ENCODE data around the gene TSPAN8. TPM values are rescaled to one million over a fixed set of nuclear protein-coding genes. Genes with fewer than 3 reads are reported as not detected.

The TSPAN8 gene
- total RNA-seq, 2 donors from 2014 or later: 22.1 to 44.1 TPM

DNA sequence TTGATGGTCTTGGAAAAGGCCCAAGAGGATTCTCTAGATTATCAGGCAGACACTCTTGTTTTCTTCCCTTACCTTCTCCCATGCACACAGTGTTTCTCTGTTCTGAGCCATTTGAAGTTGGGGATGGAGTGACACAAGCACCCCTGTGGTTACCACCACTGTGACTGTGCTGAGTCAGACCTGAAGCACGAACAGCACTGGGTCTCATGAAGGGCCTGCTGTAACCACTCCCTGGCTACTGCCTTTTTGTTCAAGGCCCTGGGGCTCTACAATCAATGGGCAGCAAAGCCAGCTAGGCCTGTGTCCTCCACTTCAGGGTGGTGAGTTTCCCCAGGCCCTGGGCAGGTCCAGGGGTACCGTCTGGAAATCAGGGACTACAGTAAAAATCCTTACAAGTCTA, 65.5 kb downstream of the TSPAN8 start:
- Histone ChIP-seq H3K4me3 (no peak overlapping the region), H3K36me3 (replicated peaks in 1 of 2; ENCODE audit: insufficient read depth in 1 of 2, low read depth in 2 of 2) (no peaks in the 10 kb centered on the region), H3K27ac (no peak overlapping the region), H3K4me1 (no peaks in the 10 kb centered on the region), H3K27me3 (no peaks in the 10 kb centered on the region), H3K9me3 (peaks cover 0 to 7% (median 0%) of the 10 kb centered on the region in 3 donors)
- no peak for TF ChIP-seq POLR2A (IDR thresholded peaks at IDR 0.05)
- TF ChIP-seq, protein P1, sequence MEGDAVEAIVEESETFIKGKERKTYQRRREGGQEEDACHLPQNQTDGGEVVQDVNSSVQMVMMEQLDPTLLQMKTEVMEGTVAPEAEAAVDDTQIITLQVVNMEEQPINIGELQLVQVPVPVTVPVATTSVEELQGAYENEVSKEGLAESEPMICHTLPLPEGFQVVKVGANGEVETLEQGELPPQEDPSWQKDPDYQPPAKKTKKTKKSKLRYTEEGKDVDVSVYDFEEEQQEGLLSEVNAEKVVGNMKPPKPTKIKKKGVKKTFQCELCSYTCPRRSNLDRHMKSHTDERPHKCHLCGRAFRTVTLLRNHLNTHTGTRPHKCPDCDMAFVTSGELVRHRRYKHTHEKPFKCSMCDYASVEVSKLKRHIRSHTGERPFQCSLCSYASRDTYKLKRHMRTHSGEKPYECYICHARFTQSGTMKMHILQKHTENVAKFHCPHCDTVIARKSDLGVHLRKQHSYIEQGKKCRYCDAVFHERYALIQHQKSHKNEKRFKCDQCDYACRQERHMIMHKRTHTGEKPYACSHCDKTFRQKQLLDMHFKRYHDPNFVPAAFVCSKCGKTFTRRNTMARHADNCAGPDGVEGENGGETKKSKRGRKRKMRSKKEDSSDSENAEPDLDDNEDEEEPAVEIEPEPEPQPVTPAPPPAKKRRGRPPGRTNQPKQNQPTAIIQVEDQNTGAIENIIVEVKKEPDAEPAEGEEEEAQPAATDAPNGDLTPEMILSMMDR (IDR thresholded peaks at IDR 0.05): no peak
- ATAC-seq (no peak), DNase-seq (no peak)
- intact Hi-C loops (cut with DNase I): no loop called here
- WGBS, 2 donors: 43 to 45% methylated on average over 2 of the region's 2 CpGs

DNA sequence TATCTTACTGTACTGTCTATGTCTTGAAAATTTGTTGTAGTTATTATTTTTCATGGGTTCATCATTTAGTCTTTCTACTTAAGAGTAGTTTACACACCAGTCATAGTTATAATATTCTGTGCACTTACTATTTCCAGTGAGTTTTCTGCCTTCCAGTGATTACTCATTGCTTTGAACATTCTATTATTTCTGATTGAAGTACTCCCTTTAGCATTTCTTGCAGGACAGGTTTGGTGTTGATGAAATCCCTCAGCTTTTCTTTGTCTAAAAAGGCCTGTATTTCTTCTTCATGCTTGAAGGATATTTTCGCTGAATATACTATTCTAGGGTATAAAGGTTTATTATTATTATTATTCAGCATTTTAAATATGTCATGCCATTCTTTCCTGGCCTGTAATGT, 66.8 kb downstream of the TSPAN8 start:
- WGBS, 2 donors: 48 to 54% methylated on average over 1 of the region's 1 CpG
- ATAC-seq (no peak), DNase-seq (no peak)
- H3K4me3 ChIP-seq: no peak overlapping the region
- no peaks in the 10 kb centered on the region for H3K36me3 ChIP-seq (replicated peaks in 1 of 2; ENCODE audit: insufficient read depth in 1 of 2, low read depth in 2 of 2)
- TF ChIP-seq, protein P1 (IDR thresholded peaks at IDR 0.05): no peak
- TF ChIP-seq POLR2A (IDR thresholded peaks at IDR 0.05): no peak
- no peaks in the 10 kb centered on the region for H3K4me1 ChIP-seq
- peaks cover 0 to 7% (median 0%) of the 10 kb centered on the region in 3 donors for H3K9me3 ChIP-seq
- no peaks in the 10 kb centered on the region for H3K27me3 ChIP-seq
- intact Hi-C loops (cut with DNase I): no loop called here
- H3K27ac ChIP-seq: no peak overlapping the region

DNA sequence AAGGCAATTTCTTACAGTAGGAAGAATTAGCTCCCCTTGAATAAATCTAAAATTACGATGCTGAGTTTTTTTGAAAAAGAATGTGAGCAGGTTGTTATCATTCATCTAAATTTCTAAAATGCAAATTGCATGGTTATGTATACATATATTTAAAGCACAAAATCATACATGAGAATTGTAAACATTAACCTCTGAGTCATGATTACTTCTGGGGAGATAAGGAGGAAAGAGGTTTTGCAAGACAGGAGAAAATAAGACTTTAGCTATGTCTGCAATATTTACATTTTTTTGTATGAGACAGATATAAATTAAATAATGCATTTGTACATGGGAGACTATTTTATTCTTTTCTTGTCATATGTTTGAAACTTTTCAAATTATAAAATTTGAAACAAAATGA, 72.2 kb downstream of the TSPAN8 start:
- TF ChIP-seq POLR2A (IDR thresholded peaks at IDR 0.05): no peak
- TF ChIP-seq, protein P1 (IDR thresholded peaks at IDR 0.05): no peak
- Histone ChIP-seq H3K36me3 (replicated peaks in 1 of 2; ENCODE audit: insufficient read depth in 1 of 2, low read depth in 2 of 2) (no peaks in the 10 kb centered on the region), H3K27me3 (no peaks in the 10 kb centered on the region), H3K9me3 (no peaks in the 10 kb centered on the region), H3K4me3 (no peak overlapping the region), H3K4me1 (no peaks in the 10 kb centered on the region), H3K27ac (no peak overlapping the region)
- 76 to 84% methylated on average over 1 of the region's 1 CpG for WGBS, 2 donors
- intact Hi-C loops (cut with DNase I): no loop called here
- ATAC-seq: no peak
- DNase-seq: no peak

DNA sequence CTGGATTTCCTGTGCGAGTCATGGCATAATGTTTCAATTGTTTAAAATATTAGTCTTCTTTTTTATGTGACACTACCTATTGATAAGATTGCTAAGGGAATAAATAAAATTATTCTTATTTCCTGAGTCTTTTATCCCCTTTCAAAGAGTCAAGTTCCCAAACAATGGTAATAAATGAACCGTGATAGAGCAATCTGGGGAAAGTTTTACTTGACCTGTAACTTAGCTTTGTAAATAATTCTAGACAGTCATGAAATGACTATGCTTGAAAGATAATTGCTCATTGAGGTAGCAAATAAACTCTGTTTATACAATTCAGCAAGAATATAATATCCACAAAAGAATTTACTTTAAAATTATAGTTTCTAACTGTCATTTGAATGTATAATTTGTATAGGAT, 82.1 kb downstream of the TSPAN8 start:
- no peak overlapping the region for H3K27ac ChIP-seq
- DNase-seq (no peak), ATAC-seq (no peak)
- H3K4me1 ChIP-seq: no peaks in the 10 kb centered on the region
- TF ChIP-seq, protein P1 (IDR thresholded peaks at IDR 0.05): no peak
- TF ChIP-seq POLR2A (IDR thresholded peaks at IDR 0.05): no peak
- no peaks in the 10 kb centered on the region for H3K27me3 ChIP-seq
- no peak overlapping the region for H3K4me3 ChIP-seq
- intact Hi-C loops (cut with DNase I): no loop called here
- WGBS, 2 donors: 85 to 92% methylated on average over 2 of the region's 2 CpGs
- H3K36me3 ChIP-seq (replicated peaks in 1 of 2; ENCODE audit: insufficient read depth in 1 of 2, low read depth in 2 of 2): no peaks in the 10 kb centered on the region
- no peaks in the 10 kb centered on the region for H3K9me3 ChIP-seq

Other genes starting within 250 kb of the TSPAN8 start
- under 1 TPM; 0.33 to 0.78 TPM for gene PTPRR, start 237.3 kb downstream of the TSPAN8 start, total RNA-seq

Data from body of pancreas (tissue), 4 donors.